Ovary (tissue), 9 donors: ENCODE data around the gene RPS15. TPM values are rescaled to one million over a fixed set of nuclear protein-coding genes. Genes with fewer than 3 reads are reported as not detected.
A peak's percentile ranks its signal among the peaks of the same experiment; 100 is the strongest.

Experiments
- DNase-seq, 5 donors: peaks; one replicate each; pipeline ENCODE4 v3.0.0-alpha.2; 2019 to 2020
- H3K27ac ChIP-seq, 2 donors: fragments of 200-600 bp; one replicate each; pipeline versions ENCODE4 v1.5.1 to v1.8.0; 2019 to 2022
- H3K27me3 ChIP-seq: fragments of 200-600 bp; one replicate; pipeline ENCODE4 v1.8.0; 2022
- H3K36me3 ChIP-seq: fragments of 200-600 bp; sonication (generic); one replicate; pipeline ENCODE4 v1.5.1; 2019
- H3K4me1 ChIP-seq: one replicate; pipeline ENCODE4 v1.8.1; 2013; ENCODE audit warnings: mild to moderate bottlenecking, moderate library complexity; ENCODE audit not compliant: insufficient read depth
- H3K4me3 ChIP-seq: fragments of 200-600 bp; sonication (generic); one replicate; pipeline ENCODE4 v1.5.1; 2017
- H3K9me3 ChIP-seq, 2 donors: fragments of 200-600 bp in 1 of 2; sonication (generic) in 1 of 2; one replicate each; pipeline versions ENCODE4 v1.5.1 to v1.8.1; 2013 to 2019; ENCODE audit warnings: mild to moderate bottlenecking in 1 of 2, moderate library complexity in 1 of 2
- EP300 ChIP-seq: sonication (generic); formaldehyde crosslinking; IDR thresholded peaks from one replicate; pipeline ENCODE4 v1.6.1; 2017; ENCODE audit warnings: antibody characterized with exemption
- POLR2A ChIP-seq: fragments of 450-650 bp; IDR thresholded peaks from one replicate; pipeline ENCODE4 v1.6.1; 2017; ENCODE audit warnings: antibody characterized with exemption, mild to moderate bottlenecking, moderate library complexity
- WGBS, 3 donors: extraction: QIAGEN DNeasy Blood & Tissue Kit in 1 of 3; methylation state at CpG; one replicate each; pipeline versions ENCODE4 v1.1.5 to v1.1.7; 2013 to 2017; 5-methylcytosine and 5-hydroxymethylcytosine counted together
- intact Hi-C, 4 donors: fragments of 100-400 bp; cut with DNase I; formaldehyde crosslinking; loops; one replicate each; pipeline versions ENCODE4 v1.11.0 to v1.15.1; 2022 to 2023
- polyA plus RNA-seq, 2 donors: library from polyadenylated mRNA; stranded (reverse); fragments of 200-250 nt in 1 of 2; fragments of 350-450 nt in 1 of 2; fragmentation: Illumina TruSeq in 1 of 2; extraction: RNeasy Lipid Tissue Mini Kit (QIAGEN cat#74804) in 1 of 2; gene quantifications; one replicate each; pipeline ENCODE4 v1.2.3, GENCODE V29; 2013 to 2014
- total RNA-seq, 7 donors: library from RNA; depleted of rRNA in 2 of 7; stranded (reverse); fragments of >200 nt in 2 of 7; fragmentation: NEBNext Ultra II Directional in 3 of 7; extraction: Animal tissue kit (Norgen Biotek cat#: 25700) in 3 of 7; gene quantifications; one replicate each; pipeline versions ENCODE4 v1.1.0 to v1.2.4, GENCODE V29; 2016 to 2023
- TF ChIP-seq, protein P1 (sequence below), 3 donors: fragments of 450-650 bp in 2 of 3; fragments of 200-600 bp in 1 of 3; IDR thresholded peaks; one replicate each; pipeline versions ENCODE4 v1.5.1 to v1.8.0; 2016 to 2022; ENCODE audit warnings: antibody characterized with exemption in 3 of 3, mild to moderate bottlenecking in 1 of 3
- donor health status: DM: no; HTN: no; CAD: no; lungs with moderate emphysema.
- donor health status: DM: no; HTN: no; CAD: no.
- donor health status: Bipolar disorder and iron deficiency.
- donor health status: DM: yes; HTN: yes; CAD: no.
- donor health status: DM: no; HTN: no; CAD: no.
- donor health status: DM: yes; HTN: yes; CAD: no.

The RPS15 gene
- total and polyA plus RNA-seq, 9 donors: 174 to 7,253 (median 2,328) TPM

GRCh38 chr19:1488282-1488601, 50.0 kb downstream of the RPS15 start:
- H3K36me3 ChIP-seq: no peaks in the 10 kb centered on the region
- H3K27me3 ChIP-seq: no peaks in the 10 kb centered on the region
- no peaks in the 10 kb centered on the region for H3K9me3 ChIP-seq
- peaks cover 19% of the 10 kb centered on the region for H3K4me1 ChIP-seq
- 89 to 93% (median 89%) methylated on average over 11 of the region's 11 CpGs for WGBS, 3 donors
- no peak overlapping the region for H3K4me3 ChIP-seq
- H3K27ac ChIP-seq: no peak overlapping the region
- intact Hi-C loops: no loop called here
- TF ChIP-seq EP300: no peak
- TF ChIP-seq, protein P1, sequence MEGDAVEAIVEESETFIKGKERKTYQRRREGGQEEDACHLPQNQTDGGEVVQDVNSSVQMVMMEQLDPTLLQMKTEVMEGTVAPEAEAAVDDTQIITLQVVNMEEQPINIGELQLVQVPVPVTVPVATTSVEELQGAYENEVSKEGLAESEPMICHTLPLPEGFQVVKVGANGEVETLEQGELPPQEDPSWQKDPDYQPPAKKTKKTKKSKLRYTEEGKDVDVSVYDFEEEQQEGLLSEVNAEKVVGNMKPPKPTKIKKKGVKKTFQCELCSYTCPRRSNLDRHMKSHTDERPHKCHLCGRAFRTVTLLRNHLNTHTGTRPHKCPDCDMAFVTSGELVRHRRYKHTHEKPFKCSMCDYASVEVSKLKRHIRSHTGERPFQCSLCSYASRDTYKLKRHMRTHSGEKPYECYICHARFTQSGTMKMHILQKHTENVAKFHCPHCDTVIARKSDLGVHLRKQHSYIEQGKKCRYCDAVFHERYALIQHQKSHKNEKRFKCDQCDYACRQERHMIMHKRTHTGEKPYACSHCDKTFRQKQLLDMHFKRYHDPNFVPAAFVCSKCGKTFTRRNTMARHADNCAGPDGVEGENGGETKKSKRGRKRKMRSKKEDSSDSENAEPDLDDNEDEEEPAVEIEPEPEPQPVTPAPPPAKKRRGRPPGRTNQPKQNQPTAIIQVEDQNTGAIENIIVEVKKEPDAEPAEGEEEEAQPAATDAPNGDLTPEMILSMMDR (IDR thresholded peaks at IDR 0.05): no peak
- no peak for TF ChIP-seq POLR2A
- DNase-seq: peak in 3 of 5 donors; percentile 15 to 42 (median 29)

- no peak for TF ChIP-seq POLR2A
- TF ChIP-seq EP300: no peak
- TF ChIP-seq, protein P1 (IDR thresholded peaks at IDR 0.05): no peak
- 21 to 26% (median 25%) methylated on average over 35 to 37 of the region's 37 CpGs for WGBS, 3 donors
- H3K9me3 ChIP-seq: no peaks in the 10 kb centered on the region
- no peaks in the 10 kb centered on the region for H3K27me3 ChIP-seq
- intact Hi-C loops: no loop called here
- H3K36me3 ChIP-seq: no peaks in the 10 kb centered on the region
- H3K4me3 ChIP-seq: peak overlapping the region; percentile 60
- H3K27ac ChIP-seq: peak overlapping the region; percentile 44 to 63
- DNase-seq: peak in 1 of 5 donors; percentile 47
- peaks cover 21% of the 10 kb centered on the region for H3K4me1 ChIP-seq
Observed at GRCh38 chr19:1489463-1490310, 51.5 kb downstream of the RPS15 start.

Other genes with a start within 250 kb of the RPS15 start
- gene STK11, start 232.6 kb upstream of the RPS15 start, total RNA-seq: 10 to 100 TPM; 38.7 to 71.2 (median 54.2) TPM
- gene STK11, start 232.6 kb upstream of the RPS15 start, polyA plus RNA-seq: 10 to 100 TPM; 36.9 to 57.4 TPM
- 10 to 100 TPM in 2 of 7 donors, 1 to 10 TPM in 2, under 1 TPM in 3; 0.61 to 21.1 (median 2.4) TPM for gene CBARP, start 200.4 kb upstream of the RPS15 start, total RNA-seq
- under 1 TPM in 1 of 2 donors, not detected in 1; 0.45 TPM for gene CBARP, start 200.4 kb upstream of the RPS15 start, polyA plus RNA-seq
- gene ATP5F1D, start 196.6 kb upstream of the RPS15 start, total RNA-seq: 100 to 1,000 TPM in 6 of 7 donors, 10 to 100 TPM in 1; 71.9 to 218 (median 148) TPM
- gene ATP5F1D, start 196.6 kb upstream of the RPS15 start, polyA plus RNA-seq: 100 to 1,000 TPM in 1 of 2 donors, 1 to 10 TPM in 1; 1.3 to 110 TPM
- 100 to 1,000 TPM in 5 of 7 donors, 10 to 100 TPM in 2; 44.9 to 261 (median 107) TPM for gene MIDN, start 189.8 kb upstream of the RPS15 start, total RNA-seq
- 10 to 100 TPM; 10.1 to 26.7 TPM for gene MIDN, start 189.8 kb upstream of the RPS15 start, polyA plus RNA-seq
- gene CIRBP, start 169.1 kb upstream of the RPS15 start, total RNA-seq: 100 to 1,000 TPM; 602 to 917 (median 855) TPM
- 1,000 to 10,000 TPM in 1 of 2 donors, 100 to 1,000 TPM in 1; 610 to 1,254 TPM for gene CIRBP, start 169.1 kb upstream of the RPS15 start, polyA plus RNA-seq
- gene FAM174C, start 162.9 kb upstream of the RPS15 start, total RNA-seq: 10 to 100 TPM; 21.7 to 72.5 (median 26.7) TPM
- 10 to 100 TPM in 1 of 2 donors, under 1 TPM in 1; 0.30 to 35.2 TPM for gene FAM174C, start 162.9 kb upstream of the RPS15 start, polyA plus RNA-seq
- gene EFNA2, start 152.5 kb upstream of the RPS15 start, total RNA-seq: not detected
- gene EFNA2, start 152.5 kb upstream of the RPS15 start, polyA plus RNA-seq: under 1 TPM in 1 of 2 donors, not detected in 1; 0.11 TPM
- 100 to 1,000 TPM in 1 of 7 donors, 10 to 100 TPM in 6; 65.6 to 112 (median 79.9) TPM for gene NDUFS7, start 54.5 kb upstream of the RPS15 start, total RNA-seq
- gene NDUFS7, start 54.5 kb upstream of the RPS15 start, polyA plus RNA-seq: 10 to 100 TPM in 1 of 2 donors, under 1 TPM in 1; 0.72 to 96.2 TPM
- gene GAMT, start 36.9 kb upstream of the RPS15 start, total RNA-seq: 10 to 100 TPM in 6 of 7 donors, 1 to 10 TPM in 1; 8.3 to 34.1 (median 20.1) TPM
- 10 to 100 TPM in 1 of 2 donors, 1 to 10 TPM in 1; 8.0 to 13.8 TPM for gene GAMT, start 36.9 kb upstream of the RPS15 start, polyA plus RNA-seq
- gene DAZAP1, start 30.8 kb upstream of the RPS15 start, total RNA-seq: 100 to 1,000 TPM in 1 of 7 donors, 10 to 100 TPM in 6; 35.4 to 113 (median 79.5) TPM
- 10 to 100 TPM; 29.6 to 58.5 TPM for gene DAZAP1, start 30.8 kb upstream of the RPS15 start, polyA plus RNA-seq
- gene APC2, start 11.7 kb downstream of the RPS15 start, total RNA-seq: under 1 TPM; under 0.01 to 0.28 (median 0.12) TPM
- gene APC2, start 11.7 kb downstream of the RPS15 start, polyA plus RNA-seq: under 1 TPM in 1 of 2 donors, not detected in 1; 0.02 TPM
- 10 to 100 TPM; 15.3 to 25.8 (median 22.2) TPM for gene C19orf25, start 40.8 kb downstream of the RPS15 start, total RNA-seq
- gene C19orf25, start 40.8 kb downstream of the RPS15 start, polyA plus RNA-seq: 10 to 100 TPM in 1 of 2 donors, 1 to 10 TPM in 1; 1.1 to 26.3 TPM
- gene PCSK4, start 52.0 kb downstream of the RPS15 start, total RNA-seq: 1 to 10 TPM in 6 of 7 donors, under 1 TPM in 1; 0.83 to 9.4 (median 1.9) TPM
- 1 to 10 TPM in 1 of 2 donors, not detected in 1; 2.9 TPM for gene PCSK4, start 52.0 kb downstream of the RPS15 start, polyA plus RNA-seq
- 10 to 100 TPM in 2 of 7 donors, 1 to 10 TPM in 5; 2.9 to 13.0 (median 7.2) TPM for gene REEP6, start 52.8 kb downstream of the RPS15 start, total RNA-seq
- gene REEP6, start 52.8 kb downstream of the RPS15 start, polyA plus RNA-seq: 1 to 10 TPM; 9.2 to 9.7 TPM
- 1 to 10 TPM in 4 of 7 donors, under 1 TPM in 2, not detected in 1; 0.42 to 7.5 (median 2.0) TPM for gene ADAMTSL5, start 74.6 kb downstream of the RPS15 start, total RNA-seq
- 1 to 10 TPM in 1 of 2 donors, under 1 TPM in 1; 0.19 to 4.9 TPM for gene ADAMTSL5, start 74.6 kb downstream of the RPS15 start, polyA plus RNA-seq
- 1 to 10 TPM in 2 of 7 donors, under 1 TPM in 1, not detected in 4; 0.11 to 1.1 (median 1.1) TPM for gene PLK5, start 85.7 kb downstream of the RPS15 start, total RNA-seq
- gene PLK5, start 85.7 kb downstream of the RPS15 start, polyA plus RNA-seq: under 1 TPM in 1 of 2 donors, not detected in 1; 0.23 TPM
- 10 to 100 TPM; 20.9 to 54.4 (median 35.3) TPM for gene MEX3D, start 129.9 kb downstream of the RPS15 start, total RNA-seq
- 10 to 100 TPM in 1 of 2 donors, 1 to 10 TPM in 1; 7.3 to 17.6 TPM for gene MEX3D, start 129.9 kb downstream of the RPS15 start, polyA plus RNA-seq
- gene MBD3, start 154.5 kb downstream of the RPS15 start, total RNA-seq: 10 to 100 TPM; 53.3 to 94.7 (median 74.4) TPM
- gene MBD3, start 154.5 kb downstream of the RPS15 start, polyA plus RNA-seq: 10 to 100 TPM in 1 of 2 donors, 1 to 10 TPM in 1; 2.1 to 74.3 TPM
- 100 to 1,000 TPM in 3 of 7 donors, 10 to 100 TPM in 4; 39.5 to 132 (median 98.2) TPM for gene UQCR11, start 167.1 kb downstream of the RPS15 start, total RNA-seq
- 10 to 100 TPM; 66.9 to 87.9 TPM for gene UQCR11, start 167.1 kb downstream of the RPS15 start, polyA plus RNA-seq
- gene TCF3, start 214.2 kb downstream of the RPS15 start, total RNA-seq: 10 to 100 TPM; 28.0 to 85.3 (median 76.6) TPM
- gene TCF3, start 214.2 kb downstream of the RPS15 start, polyA plus RNA-seq: 10 to 100 TPM; 17.0 to 56.9 TPM